Sigmoid colon (tissue), 7 donors: Measurements from ENCODE around the gene GSE1. TPM values are rescaled to one million over a fixed set of nuclear protein-coding genes. Genes with fewer than 3 reads are reported as not detected.

Experiments used
- DNase-seq: peaks from one replicate; pipeline ENCODE4 v3.0.0-alpha.2; 2019
- H3K27ac ChIP-seq, 4 donors: fragments of 200-600 bp; sonication (generic); one replicate each; pipeline ENCODE4 v1.5.1; 2016 to 2019; ENCODE audit warnings: mild to moderate bottlenecking in 1 of 4
- H3K27me3 ChIP-seq, 3 donors: fragments of 200-600 bp; sonication (generic); one replicate each; pipeline ENCODE4 v1.5.1; 2019; ENCODE audit warnings: mild to moderate bottlenecking in 1 of 3
- H3K36me3 ChIP-seq, 4 donors: fragments of 200-600 bp; sonication (generic); one replicate each; pipeline ENCODE4 v1.5.1; 2016 to 2019
- H3K4me1 ChIP-seq, 4 donors: fragments of 200-600 bp; sonication (generic); one replicate each; pipeline ENCODE4 v1.5.1; 2017 to 2019
- H3K4me3 ChIP-seq, 4 donors: fragments of 200-600 bp; sonication (generic); one replicate each; pipeline ENCODE4 v1.5.1; 2017 to 2019; ENCODE audit warnings: mild to moderate bottlenecking in 2 of 4, moderate library complexity in 1 of 4
- H3K9me3 ChIP-seq, 4 donors: fragments of 200-600 bp in 3 of 4; sonication (generic) in 3 of 4; one replicate each; pipeline versions ENCODE4 v1.5.1 to v1.6.1; 2013 to 2019
- EP300 ChIP-seq, 4 donors: sonication (generic); formaldehyde crosslinking; IDR thresholded peaks; one replicate each; pipeline ENCODE4 v1.6.1; 2017; ENCODE audit warnings: antibody characterized with exemption in 4 of 4
- POLR2A ChIP-seq, 2 donors: fragments of 450-650 bp; IDR thresholded peaks; one replicate each; pipeline ENCODE4 v1.6.1; 2016; ENCODE audit warnings: antibody characterized with exemption in 2 of 2, mild to moderate bottlenecking in 2 of 2, moderate library complexity in 2 of 2
- POLR2AphosphoS5 ChIP-seq, 4 donors: sonication (generic); formaldehyde crosslinking; IDR thresholded peaks; one replicate each; pipeline ENCODE4 v1.6.1; 2017; ENCODE audit warnings: antibody characterized with exemption in 4 of 4
- WGBS, 2 donors: extraction: QIAGEN DNeasy Blood & Tissue Kit; methylation state at CpG; one replicate each; pipeline ENCODE4 v1.1.7; 2013; 5-methylcytosine and 5-hydroxymethylcytosine counted together
- intact Hi-C: fragments of 100-400 bp; cut with DNase I; formaldehyde crosslinking; loops from one replicate; pipeline ENCODE4 v1.15.1; 2023
- polyA plus RNA-seq, 3 donors: library from polyadenylated mRNA; stranded (reverse); fragments of 200-250 nt; gene quantifications; one replicate each; pipeline ENCODE4 v1.2.3, GENCODE V29; 2013
- total RNA-seq, 4 donors: library from RNA; depleted of rRNA; stranded (reverse); fragments of >200 nt; gene quantifications; one replicate each; pipeline ENCODE4 v1.1.0, GENCODE V29; 2016
- TF ChIP-seq, protein P1 (sequence below), 4 experiments: fragments of 450-650 bp in 3 of 4; fragments of 200-600 bp in 1 of 4; IDR thresholded peaks; one replicate each; pipeline ENCODE4 v1.5.1; 2016 to 2019; ENCODE audit warnings: antibody characterized with exemption in 4 of 4, mild to moderate bottlenecking in 3 of 4, moderate library complexity in 2 of 4
- donor health status: healthy with polysubstance abuse.
- donor health status: Bipolar disorder and iron deficiency.
- donor health status: healthy.

GSE1 gene
- total and polyA plus RNA-seq, 7 donors, result 12.0 to 76.7 (median 42.5) TPM

GRCh38 chr16:85676466-85676865 lies 63.3 kb downstream of the GSE1 start:
- WGBS, 2 donors, result 92 to 93% methylated on average over 7 of the region's 7 CpGs
- Histone ChIP-seq H3K36me3 (peaks cover 12 to 72% (median 20%) of the 10 kb centered on the region in 4 donors), H3K4me3 (no peak overlapping the region), H3K27ac (no peak overlapping the region), H3K27me3 (no peaks in the 10 kb centered on the region), H3K4me1 (peaks cover 0 to 12% (median 9%) of the 10 kb centered on the region in 4 donors), H3K9me3 (no peaks in the 10 kb centered on the region)
- TF ChIP-seq EP300 (IDR thresholded peaks at IDR 0.05), result no peak
- TF ChIP-seq, protein P1, sequence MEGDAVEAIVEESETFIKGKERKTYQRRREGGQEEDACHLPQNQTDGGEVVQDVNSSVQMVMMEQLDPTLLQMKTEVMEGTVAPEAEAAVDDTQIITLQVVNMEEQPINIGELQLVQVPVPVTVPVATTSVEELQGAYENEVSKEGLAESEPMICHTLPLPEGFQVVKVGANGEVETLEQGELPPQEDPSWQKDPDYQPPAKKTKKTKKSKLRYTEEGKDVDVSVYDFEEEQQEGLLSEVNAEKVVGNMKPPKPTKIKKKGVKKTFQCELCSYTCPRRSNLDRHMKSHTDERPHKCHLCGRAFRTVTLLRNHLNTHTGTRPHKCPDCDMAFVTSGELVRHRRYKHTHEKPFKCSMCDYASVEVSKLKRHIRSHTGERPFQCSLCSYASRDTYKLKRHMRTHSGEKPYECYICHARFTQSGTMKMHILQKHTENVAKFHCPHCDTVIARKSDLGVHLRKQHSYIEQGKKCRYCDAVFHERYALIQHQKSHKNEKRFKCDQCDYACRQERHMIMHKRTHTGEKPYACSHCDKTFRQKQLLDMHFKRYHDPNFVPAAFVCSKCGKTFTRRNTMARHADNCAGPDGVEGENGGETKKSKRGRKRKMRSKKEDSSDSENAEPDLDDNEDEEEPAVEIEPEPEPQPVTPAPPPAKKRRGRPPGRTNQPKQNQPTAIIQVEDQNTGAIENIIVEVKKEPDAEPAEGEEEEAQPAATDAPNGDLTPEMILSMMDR (IDR thresholded peaks at IDR 0.05), result no peak
- TF ChIP-seq POLR2A (IDR thresholded peaks at IDR 0.05), result no peak
- no peak for TF ChIP-seq POLR2AphosphoS5 (IDR thresholded peaks at IDR 0.05)
- intact Hi-C loops, result no loop called here
- no peak for DNase-seq

DNA sequence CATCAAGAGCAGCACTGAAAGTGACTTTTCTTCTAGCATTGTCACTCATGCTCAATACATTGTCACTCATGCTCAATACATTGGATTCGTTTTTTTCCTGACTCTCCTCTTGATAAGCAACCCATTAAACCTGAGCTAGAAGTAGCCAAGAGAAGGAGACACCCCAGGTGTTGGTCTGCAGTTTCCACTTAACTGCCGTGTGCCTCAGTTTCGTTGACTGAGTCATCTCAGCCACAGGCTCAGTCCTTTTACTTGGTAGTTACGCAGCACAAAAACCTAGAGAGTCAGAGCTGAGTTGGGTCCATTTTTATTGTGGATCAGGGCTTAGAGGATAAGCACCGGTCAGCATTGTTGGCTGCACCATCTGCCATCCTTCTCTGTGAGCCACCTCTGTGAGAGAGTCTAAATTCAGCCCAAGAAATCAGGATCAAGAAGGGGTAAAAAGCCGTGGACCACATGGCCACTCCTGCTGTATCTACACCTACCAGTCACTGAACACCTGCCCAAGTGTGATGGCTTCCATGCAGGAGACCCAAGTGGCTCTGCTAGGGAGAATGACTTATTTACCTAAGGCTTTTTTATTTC lies 64.4 kb downstream of the GSE1 start:
- TF ChIP-seq, protein P1 (IDR thresholded peaks at IDR 0.05), result no peak
- TF ChIP-seq POLR2A (IDR thresholded peaks at IDR 0.05) (no peak), POLR2AphosphoS5 (IDR thresholded peaks at IDR 0.05) (no peak), EP300 (IDR thresholded peaks at IDR 0.05) (no peak)
- intact Hi-C loops, result no loop called here
- Histone ChIP-seq H3K36me3 (peaks cover 4 to 62% (median 10%) of the 10 kb centered on the region in 4 donors), H3K4me1 (peaks cover 0 to 12% (median 9%) of the 10 kb centered on the region in 4 donors), H3K27me3 (no peaks in the 10 kb centered on the region), H3K4me3 (no peak overlapping the region), H3K27ac (no peak overlapping the region), H3K9me3 (no peaks in the 10 kb centered on the region)
- WGBS, 2 donors, result 76 to 86% methylated on average over 6 of the region's 6 CpGs
- no peak for DNase-seq

- whole genome bisulfite sequencing, 2 donors, result 86 to 96% methylated on average over 8 of the region's 8 CpGs
- TF ChIP-seq EP300 (IDR thresholded peaks at IDR 0.05) (no peak), POLR2AphosphoS5 (IDR thresholded peaks at IDR 0.05) (no peak), POLR2A (IDR thresholded peaks at IDR 0.05) (no peak)
- TF ChIP-seq, protein P1 (IDR thresholded peaks at IDR 0.05), result no peak
Observed at GRCh38 chr16:85678016-85678415, 64.9 kb downstream of the GSE1 start.

DNA sequence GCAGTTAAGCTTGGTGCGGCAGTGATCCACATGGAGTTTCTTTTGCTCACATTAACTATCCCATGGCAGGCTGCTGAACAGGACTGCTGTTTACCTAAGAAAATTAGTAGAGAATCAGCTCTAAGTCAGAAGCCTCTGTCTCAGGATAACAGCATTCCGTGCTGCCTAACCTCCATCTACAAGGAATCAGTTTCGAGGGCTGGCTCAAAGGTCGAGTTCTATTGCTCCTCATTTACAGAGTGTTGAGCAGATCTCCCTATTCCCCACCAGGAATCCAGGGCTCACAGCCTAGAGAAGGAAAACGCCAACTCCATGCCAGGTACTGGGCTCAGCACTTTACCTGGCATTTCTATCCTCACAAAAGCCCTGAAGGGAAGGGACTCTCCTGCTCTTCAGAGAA lies 65.7 kb downstream of the GSE1 start:
- H3K27me3 ChIP-seq, result no peaks in the 10 kb centered on the region
- intact Hi-C loops, result no loop called here
- DNase-seq, result no peak
- peaks cover 0 to 7% (median 6%) of the 10 kb centered on the region in 4 donors for H3K4me1 ChIP-seq
- WGBS, 2 donors, result 20 to 73% methylated on average over 5 of the region's 5 CpGs
- H3K36me3 ChIP-seq, result peaks cover 0 to 49% (median 3%) of the 10 kb centered on the region in 4 donors
- TF ChIP-seq, protein P1 (IDR thresholded peaks at IDR 0.05), result no peak
- no peak for TF ChIP-seq EP300 (IDR thresholded peaks at IDR 0.05)
- no peak for TF ChIP-seq POLR2A (IDR thresholded peaks at IDR 0.05)
- TF ChIP-seq POLR2AphosphoS5 (IDR thresholded peaks at IDR 0.05), result no peak
- H3K9me3 ChIP-seq, result no peaks in the 10 kb centered on the region
- H3K27ac ChIP-seq, result no peak overlapping the region
- H3K4me3 ChIP-seq, result no peak overlapping the region

More at GRCh38 chr16:85678016-85678415, 64.9 kb downstream of the GSE1 start:
- intact Hi-C loops, result no loop called here
- Histone ChIP-seq H3K27me3 (no peaks in the 10 kb centered on the region), H3K4me1 (peaks cover 0 to 12% (median 9%) of the 10 kb centered on the region in 4 donors), H3K36me3 (peaks cover 0 to 56% (median 4%) of the 10 kb centered on the region in 4 donors), H3K4me3 (no peak overlapping the region), H3K9me3 (no peaks in the 10 kb centered on the region), H3K27ac (no peak overlapping the region)
- no peak for DNase-seq
